Mucosa of descending colon (tissue), 3 donors: ENCODE results near the gene RIT2. TPM values are rescaled to one million over a fixed set of nuclear protein-coding genes. Genes with fewer than 3 reads are reported as not detected.

Experiments
- ATAC-seq: fragments of 200-7000 bp; cut with Tn5 transposase; one replicate; pipeline ENCODE4 v1.9.1; 2020; ENCODE audit warnings: mild to moderate bottlenecking, moderate library complexity
- DNase-seq, 3 donors: peaks; one replicate each; pipeline ENCODE4 v3.0.0-alpha.2; 2020
- H3K36me3 ChIP-seq: fragments of 200-600 bp; one replicate; pipeline ENCODE4 v1.8.0; 2021; ENCODE audit warnings: low read depth, mild to moderate bottlenecking
- H3K4me1 ChIP-seq: fragments of 200-600 bp; one replicate; pipeline ENCODE4 v1.8.0; 2021; ENCODE audit warnings: low read depth, mild to moderate bottlenecking
- H3K4me3 ChIP-seq: fragments of 200-600 bp; one replicate; pipeline ENCODE4 v1.8.0; 2021; ENCODE audit warnings: mild to moderate bottlenecking
- H3K9me3 ChIP-seq: fragments of 200-600 bp; one replicate; pipeline ENCODE4 v1.8.0; 2021; ENCODE audit warnings: mild to moderate bottlenecking
- intact Hi-C, 2 donors: fragments of 100-400 bp; cut with DNase I in 1 of 2; cut with micrococcal nuclease in 1 of 2; formaldehyde crosslinking; loops; one replicate each; pipeline versions ENCODE4 v1.11.0 to v1.11.1; 2022; cut with DNase I, micrococcal nuclease
- total RNA-seq, 3 donors: library from RNA; stranded (reverse); fragmentation: NEBNext Ultra II Directional in 2 of 3; extraction: Animal tissue kit (Norgen Biotek cat#: 25700) in 2 of 3; gene quantifications; one replicate each; pipeline versions ENCODE4 v1.2.1 to v1.2.4, GENCODE V29; 2021 to 2023
- TF ChIP-seq, protein P1 (sequence below): fragments of 200-600 bp; IDR thresholded peaks from one replicate; pipeline ENCODE4 v1.8.0; 2022; ENCODE audit warnings: antibody characterized with exemption, mild to moderate bottlenecking
- donor health status: DM: no; HTN: no; CAD: no; lungs with moderate emphysema.
- donor health status: DM: no; HTN: no; CAD: no.
- donor health status: DM: no; HTN: yes; CAD: no.

Gene RIT2
- total RNA-seq, 3 donors from 2014 or later, result 0.44 TPM; not detected in 2

DNA sequence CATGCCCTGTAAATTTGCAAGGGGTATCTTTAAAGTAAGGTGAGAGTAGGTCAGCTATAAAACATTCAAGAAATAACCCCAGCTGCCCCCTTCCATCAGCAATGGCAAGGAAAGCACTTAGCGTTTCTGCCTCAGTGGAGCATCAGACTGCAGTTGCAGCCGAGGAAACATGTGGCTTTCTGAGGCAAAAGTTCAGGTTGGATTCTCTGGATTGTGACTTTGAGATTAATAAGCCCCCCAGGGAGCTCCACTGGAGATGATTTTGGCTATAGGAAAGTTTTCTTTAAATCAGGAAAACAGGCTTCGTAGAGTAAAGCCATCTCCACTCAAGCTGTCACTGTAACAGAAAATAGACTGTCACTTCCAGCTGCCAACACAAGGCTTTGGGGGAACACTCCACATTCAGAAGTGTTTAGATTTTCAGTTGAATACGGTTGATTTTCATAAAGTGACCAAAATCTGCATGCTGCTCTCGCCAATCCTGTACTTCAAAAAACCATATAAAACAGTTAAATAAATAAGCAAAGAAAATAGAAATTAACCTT lies 15.3 kb upstream of the RIT2 start:
- H3K4me1 ChIP-seq, result no peaks in the 10 kb centered on the region
- TF ChIP-seq, protein P1, sequence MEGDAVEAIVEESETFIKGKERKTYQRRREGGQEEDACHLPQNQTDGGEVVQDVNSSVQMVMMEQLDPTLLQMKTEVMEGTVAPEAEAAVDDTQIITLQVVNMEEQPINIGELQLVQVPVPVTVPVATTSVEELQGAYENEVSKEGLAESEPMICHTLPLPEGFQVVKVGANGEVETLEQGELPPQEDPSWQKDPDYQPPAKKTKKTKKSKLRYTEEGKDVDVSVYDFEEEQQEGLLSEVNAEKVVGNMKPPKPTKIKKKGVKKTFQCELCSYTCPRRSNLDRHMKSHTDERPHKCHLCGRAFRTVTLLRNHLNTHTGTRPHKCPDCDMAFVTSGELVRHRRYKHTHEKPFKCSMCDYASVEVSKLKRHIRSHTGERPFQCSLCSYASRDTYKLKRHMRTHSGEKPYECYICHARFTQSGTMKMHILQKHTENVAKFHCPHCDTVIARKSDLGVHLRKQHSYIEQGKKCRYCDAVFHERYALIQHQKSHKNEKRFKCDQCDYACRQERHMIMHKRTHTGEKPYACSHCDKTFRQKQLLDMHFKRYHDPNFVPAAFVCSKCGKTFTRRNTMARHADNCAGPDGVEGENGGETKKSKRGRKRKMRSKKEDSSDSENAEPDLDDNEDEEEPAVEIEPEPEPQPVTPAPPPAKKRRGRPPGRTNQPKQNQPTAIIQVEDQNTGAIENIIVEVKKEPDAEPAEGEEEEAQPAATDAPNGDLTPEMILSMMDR, result no peak
- ATAC-seq (no peak), DNase-seq (no peak)
- no peak overlapping the region for H3K4me3 ChIP-seq
- H3K36me3 ChIP-seq, result no peaks in the 10 kb centered on the region
- H3K9me3 ChIP-seq, result no peaks in the 10 kb centered on the region
- intact Hi-C loops, result no loop called here

DNA sequence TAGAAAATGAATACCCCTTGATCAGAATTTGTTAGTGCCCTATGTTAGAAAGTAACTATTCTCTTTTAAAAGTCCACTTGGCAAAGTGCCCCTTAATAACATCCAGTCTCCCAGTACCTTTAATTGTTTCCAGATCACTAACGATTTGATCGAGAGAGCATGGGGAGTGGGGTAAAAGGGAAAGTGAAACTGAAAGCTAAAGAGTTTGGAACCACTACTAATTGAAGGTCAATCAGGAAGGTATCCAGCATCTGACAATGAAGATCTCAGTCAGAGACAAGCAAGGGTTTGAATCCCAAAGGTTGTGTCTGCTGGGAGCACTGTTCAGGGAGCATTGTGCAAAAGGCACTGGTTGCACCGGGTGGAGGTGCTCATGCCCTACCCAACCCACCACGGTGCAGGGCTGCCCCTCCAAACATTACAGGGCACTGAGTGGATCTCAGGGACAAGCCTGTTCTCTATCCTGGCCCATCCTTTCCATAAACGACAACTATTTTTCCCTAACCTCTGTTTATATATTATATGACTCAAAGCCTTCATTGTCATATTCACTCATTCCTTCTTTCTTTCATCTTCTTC lies 14.6 kb upstream of the RIT2 start:
- TF ChIP-seq, protein P1, result no peak
- intact Hi-C loops, result no loop called here
- DNase-seq (no peak), ATAC-seq (no peak)
- Histone ChIP-seq H3K4me3 (no peak overlapping the region), H3K4me1 (no peaks in the 10 kb centered on the region), H3K36me3 (no peaks in the 10 kb centered on the region), H3K9me3 (no peaks in the 10 kb centered on the region)

DNA sequence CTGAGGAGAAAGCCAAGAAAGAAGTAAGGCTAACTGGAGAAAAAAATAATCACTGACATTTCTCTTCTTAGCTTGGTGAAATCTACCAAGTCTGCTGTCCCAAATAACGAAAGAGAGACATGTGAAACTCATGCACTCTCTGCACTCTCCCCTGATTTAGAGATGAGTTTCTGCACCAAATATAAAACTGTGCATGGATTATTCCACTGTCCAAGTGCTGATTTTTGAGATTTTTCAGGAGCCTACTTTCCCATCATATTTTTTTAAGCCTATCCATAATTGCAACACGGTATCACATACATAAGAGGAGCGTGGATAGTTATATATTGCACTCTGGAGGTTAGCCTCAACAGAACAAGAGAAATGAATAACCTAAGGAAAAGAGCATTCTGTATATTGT lies 10.0 kb upstream of the RIT2 start:
- ATAC-seq (no peak), DNase-seq (no peak)
- no peaks in the 10 kb centered on the region for H3K36me3 ChIP-seq
- no peaks in the 10 kb centered on the region for H3K9me3 ChIP-seq
- H3K4me3 ChIP-seq, result no peak overlapping the region
- TF ChIP-seq, protein P1, result no peak
- intact Hi-C loops, result no loop called here
- no peaks in the 10 kb centered on the region for H3K4me1 ChIP-seq

DNA sequence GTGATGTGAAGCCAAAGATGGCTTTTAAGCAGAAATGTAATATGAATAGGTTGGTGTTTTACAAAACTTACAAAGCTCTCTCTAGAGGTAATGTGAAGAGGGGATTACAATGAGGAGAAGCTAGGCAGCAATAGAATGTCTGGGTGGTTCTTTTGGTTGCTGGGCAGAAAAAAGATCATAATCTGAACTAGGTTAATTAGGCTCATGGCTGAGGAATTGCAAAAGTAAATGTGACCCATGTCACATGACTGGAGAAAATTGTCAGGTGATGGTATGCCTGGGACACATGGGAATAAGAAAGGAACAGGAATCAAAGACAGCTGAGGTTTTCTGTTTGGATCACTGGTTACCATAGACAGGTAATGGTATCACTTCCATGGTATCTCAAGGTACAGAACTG lies 7.5 kb upstream of the RIT2 start:
- Histone ChIP-seq H3K4me1 (no peaks in the 10 kb centered on the region), H3K4me3 (no peak overlapping the region), H3K36me3 (no peaks in the 10 kb centered on the region), H3K9me3 (no peaks in the 10 kb centered on the region)
- ATAC-seq (no peak), DNase-seq (no peak)
- TF ChIP-seq, protein P1, result no peak
- intact Hi-C loops, result no loop called here

DNA sequence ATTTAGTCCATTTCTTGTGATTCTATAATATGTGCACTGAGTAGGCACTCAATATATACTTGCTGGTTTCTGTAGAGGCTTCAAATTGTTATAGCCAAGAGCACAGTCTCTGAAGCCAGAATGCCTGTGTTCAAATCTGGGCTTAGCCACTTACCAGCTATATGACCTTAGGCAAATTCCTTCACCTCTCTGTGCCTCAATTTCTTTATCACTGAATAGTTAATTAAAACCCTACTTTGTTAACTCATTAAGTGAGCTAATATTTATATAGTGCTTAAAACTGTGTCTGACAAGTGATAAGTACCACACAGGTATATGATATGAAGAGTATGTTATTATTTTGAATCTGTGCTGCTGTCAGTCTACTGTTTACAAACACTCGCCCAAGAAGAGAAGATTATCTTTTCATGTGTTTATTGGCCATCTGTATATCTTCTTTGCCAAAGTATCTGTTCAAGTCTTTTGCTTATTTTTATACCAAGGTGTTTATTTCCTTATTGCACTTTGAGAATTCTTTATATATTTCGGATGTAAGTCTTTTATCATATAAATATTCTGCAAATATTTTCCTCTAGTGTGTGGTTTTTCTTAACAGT lies 1.3 kb upstream of the RIT2 start:
- Histone ChIP-seq H3K9me3 (no peaks in the 10 kb centered on the region), H3K4me3 (no peak overlapping the region), H3K36me3 (no peaks in the 10 kb centered on the region), H3K4me1 (no peaks in the 10 kb centered on the region)
- ATAC-seq (no peak), DNase-seq (no peak)
- TF ChIP-seq, protein P1, result no peak
- intact Hi-C loops, result no loop called here
